Heart left ventricle (tissue), 16 donors: ENCODE results near the gene LAMC3. TPM values are rescaled to one million over a fixed set of nuclear protein-coding genes. Genes with fewer than 3 reads are reported as not detected.

Experiments used
- ATAC-seq, 4 donors: fragments of 200-7000 bp; cut with Tn5 transposase; one replicate each; pipeline ENCODE4 v1.9.1; 2020 to 2022; ENCODE audit warnings: moderate library complexity in 4 of 4, mild to moderate bottlenecking in 3 of 4, moderate number of reproducible peaks in 1 of 4
- DNase-seq, 5 donors: peaks; one replicate each; pipeline ENCODE4 v3.0.0-alpha.2; 2020
- H3K27ac ChIP-seq, 12 donors: fragments of 200-600 bp; sonication (generic) in 4 of 12; one replicate each; pipeline versions ENCODE4 v1.5.0 to v1.8.0; 2016 to 2022; ENCODE audit warnings: mild to moderate bottlenecking in 2 of 12
- H3K27me3 ChIP-seq, 9 donors: fragments of 200-600 bp; sonication (generic) in 2 of 9; one replicate each; pipeline versions ENCODE4 v1.5.1 to v1.8.0; 2016 to 2022; ENCODE audit warnings: mild to moderate bottlenecking in 3 of 9
- H3K36me3 ChIP-seq, 9 donors: fragments of 200-600 bp; sonication (generic) in 2 of 9; one replicate each; pipeline versions ENCODE4 v1.5.0 to v1.8.0; 2018 to 2022; ENCODE audit warnings: mild to moderate bottlenecking in 2 of 9
- H3K4me1 ChIP-seq, 12 donors: fragments of 200-600 bp; sonication (generic) in 4 of 12; one replicate each; pipeline versions ENCODE4 v1.5.0 to v1.8.0; 2016 to 2022; ENCODE audit warnings: mild to moderate bottlenecking in 3 of 12
- H3K4me3 ChIP-seq, 12 donors: fragments of 200-600 bp; sonication (generic) in 4 of 12; one replicate each; pipeline versions ENCODE4 v1.5.0 to v1.8.0; 2017 to 2022; ENCODE audit warnings: mild to moderate bottlenecking in 9 of 12, moderate library complexity in 4 of 12
- H3K9me3 ChIP-seq, 12 donors: fragments of 200-600 bp; sonication (generic) in 4 of 12; one replicate each; pipeline versions ENCODE4 v1.5.0 to v1.8.0; 2016 to 2022; ENCODE audit warnings: mild to moderate bottlenecking in 1 of 12
- POLR2A ChIP-seq, 2 donors: fragments of 450-650 bp; IDR thresholded peaks; one replicate each; pipeline ENCODE4 v1.6.1; 2017; ENCODE audit warnings: antibody characterized with exemption in 2 of 2, mild to moderate bottlenecking in 2 of 2, moderate library complexity in 2 of 2
- WGBS, 4 donors: extraction: QIAGEN DNeasy Blood & Tissue Kit in 2 of 4; methylation state at CpG; one replicate each; pipeline versions ENCODE4 v1.1.5 to v1.1.7; 2013 to 2018; 5-methylcytosine and 5-hydroxymethylcytosine counted together
- intact Hi-C, 10 donors: fragments of 100-400 bp; cut with DNase I; formaldehyde crosslinking; loops; one replicate each; pipeline versions ENCODE4 v1.11.1 to v1.14.2; 2022
- polyA plus RNA-seq, 2 donors: library from polyadenylated mRNA; stranded (reverse); fragments of 200-250 nt; gene quantifications; one replicate each; pipeline ENCODE4 v1.2.3, GENCODE V29; 2013
- total RNA-seq, 9 donors: library from RNA; depleted of rRNA in 2 of 9; stranded (reverse); fragments of >200 nt in 2 of 9; fragmentation: NEBNext Ultra II Directional in 3 of 9; extraction: Animal tissue kit (Norgen Biotek cat#: 25700) in 3 of 9; gene quantifications; one replicate each; pipeline versions ENCODE4 v1.1.0 to v1.2.4, GENCODE V29; 2016 to 2023
- TF ChIP-seq, protein P1 (sequence below), 12 donors: fragments of 200-600 bp; sonication (generic) in 4 of 12; IDR thresholded peaks; one replicate each; pipeline versions ENCODE4 v1.5.0 to v1.8.0; 2018 to 2022; ENCODE audit warnings: antibody characterized with exemption in 12 of 12, mild to moderate bottlenecking in 5 of 12
- donor health status: ischemic (EF 13 %, LVEDD 7.1; RV severe dilation, severe dysfunction).
- donor health status: healthy with polysubstance abuse.
- donor health status: DM: no; HTN: yes; CAD: no.
- donor health status: DM: no; HTN: no; CAD: no.
- donor health status: ischemic (EF 25% LVEDD 6.9; RV normal size, moderate dysfunction).
- donor health status: ischemic (EF 25% LVEDD 5.7; RV mildly dilated, moderate dysfunction).
- donor health status: healthy.
- donor health status: DM: yes; HTN: yes; CAD: no.
- donor health status: ischemic (EF 35%, LVEDD 5.7; RV mildly dilated, moderate dysfunction).
- donor health status: nonischemic (EF 11% LVEDD 7.7; RV severe dilation, severe dysfunction).
- donor health status: DM: yes; HTN: yes; CAD: no.
- donor health status: PGD.
- donor health status: ischemic (EF 29% LVEDD 5.4; RV normal size, mild dysfunction).
- donor health status: nonischemic (EF 23%, LVEDD 6.1; RV moderate dilation, normal function).

LAMC3 gene
- total and polyA plus RNA-seq, 11 donors: 0.11 to 1.8 (median 0.67) TPM

DNA sequence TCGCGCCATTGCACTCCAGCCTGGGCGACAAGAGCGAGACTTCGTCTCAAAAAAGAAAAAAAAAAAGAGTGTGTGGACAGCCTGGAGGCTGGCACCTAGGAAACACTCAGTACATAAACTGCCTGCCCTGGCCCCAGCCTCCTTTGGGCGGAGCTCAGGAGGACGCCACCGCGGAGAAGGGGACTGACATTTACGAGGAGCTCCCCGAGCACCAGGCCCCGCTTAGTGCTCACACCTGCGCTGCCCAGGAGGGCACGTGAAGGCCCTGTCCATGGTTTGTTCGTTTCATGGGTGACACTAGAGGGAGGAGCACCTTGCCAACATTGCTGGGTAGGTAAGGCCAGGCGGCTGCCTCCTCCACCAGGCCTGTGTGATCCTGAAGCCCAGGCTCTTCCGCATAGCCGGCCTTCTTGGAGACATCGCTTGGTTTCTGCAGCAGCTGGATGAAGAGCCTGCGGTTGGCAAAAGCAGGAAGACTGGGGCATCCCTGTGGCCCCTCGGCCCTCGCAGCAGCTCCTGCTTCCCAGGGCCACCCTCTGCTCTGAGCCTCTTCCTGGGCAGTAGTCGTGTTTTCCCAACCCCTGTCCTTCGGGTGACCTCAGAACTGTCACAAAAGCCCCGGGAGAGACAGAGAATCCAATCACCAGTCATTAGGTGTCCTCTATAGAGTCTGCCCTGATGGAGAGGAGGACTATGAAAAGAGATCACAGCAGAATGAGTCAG lies 26.2 kb upstream of the LAMC3 start:
- Histone ChIP-seq H3K4me1 (peaks cover 0 to 2% (median 0%) of the 10 kb centered on the region in 12 donors), H3K4me3 (no peak overlapping the region), H3K9me3 (no peaks in the 10 kb centered on the region), H3K27ac (no peak overlapping the region), H3K36me3 (no peaks in the 10 kb centered on the region), H3K27me3 (peaks cover 0 to 14% (median 0%) of the 10 kb centered on the region in 9 donors)
- 77 to 86% (median 84%) methylated on average over 23 to 25 of the region's 25 CpGs for WGBS, 4 donors
- TF ChIP-seq, protein P1, sequence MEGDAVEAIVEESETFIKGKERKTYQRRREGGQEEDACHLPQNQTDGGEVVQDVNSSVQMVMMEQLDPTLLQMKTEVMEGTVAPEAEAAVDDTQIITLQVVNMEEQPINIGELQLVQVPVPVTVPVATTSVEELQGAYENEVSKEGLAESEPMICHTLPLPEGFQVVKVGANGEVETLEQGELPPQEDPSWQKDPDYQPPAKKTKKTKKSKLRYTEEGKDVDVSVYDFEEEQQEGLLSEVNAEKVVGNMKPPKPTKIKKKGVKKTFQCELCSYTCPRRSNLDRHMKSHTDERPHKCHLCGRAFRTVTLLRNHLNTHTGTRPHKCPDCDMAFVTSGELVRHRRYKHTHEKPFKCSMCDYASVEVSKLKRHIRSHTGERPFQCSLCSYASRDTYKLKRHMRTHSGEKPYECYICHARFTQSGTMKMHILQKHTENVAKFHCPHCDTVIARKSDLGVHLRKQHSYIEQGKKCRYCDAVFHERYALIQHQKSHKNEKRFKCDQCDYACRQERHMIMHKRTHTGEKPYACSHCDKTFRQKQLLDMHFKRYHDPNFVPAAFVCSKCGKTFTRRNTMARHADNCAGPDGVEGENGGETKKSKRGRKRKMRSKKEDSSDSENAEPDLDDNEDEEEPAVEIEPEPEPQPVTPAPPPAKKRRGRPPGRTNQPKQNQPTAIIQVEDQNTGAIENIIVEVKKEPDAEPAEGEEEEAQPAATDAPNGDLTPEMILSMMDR (IDR thresholded peaks at IDR 0.05): no peak
- no peak for TF ChIP-seq POLR2A (IDR thresholded peaks at IDR 0.05)
- intact Hi-C loops: no loop called here
- DNase-seq (no peak), ATAC-seq (no peak)

DNA sequence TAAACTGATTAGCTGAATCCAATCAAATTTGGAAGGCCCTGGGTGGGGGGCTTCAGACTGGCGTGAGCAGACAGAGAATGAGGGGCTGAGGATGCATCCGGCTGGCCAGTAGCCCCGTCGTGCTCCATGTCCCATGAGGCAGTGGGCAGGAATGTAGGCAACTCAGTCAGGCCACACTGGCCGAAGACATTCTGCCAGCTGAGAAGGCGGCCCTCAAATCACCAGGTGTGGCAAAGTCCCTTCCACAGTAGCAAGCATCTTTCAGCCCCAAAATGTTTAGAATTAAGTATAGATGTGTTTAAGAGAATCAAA lies 25.7 kb upstream of the LAMC3 start:
- ATAC-seq (no peak), DNase-seq (no peak)
- H3K27me3 ChIP-seq: peaks cover 0 to 14% (median 0%) of the 10 kb centered on the region in 9 donors
- intact Hi-C loops: no loop called here
- H3K36me3 ChIP-seq: no peaks in the 10 kb centered on the region
- no peak overlapping the region for H3K27ac ChIP-seq
- no peak for TF ChIP-seq POLR2A (IDR thresholded peaks at IDR 0.05)
- TF ChIP-seq, protein P1 (IDR thresholded peaks at IDR 0.05): no peak
- H3K4me3 ChIP-seq: no peak overlapping the region
- 76 to 86% (median 81%) methylated on average over 6 of the region's 6 CpGs for WGBS, 4 donors
- no peaks in the 10 kb centered on the region for H3K9me3 ChIP-seq
- H3K4me1 ChIP-seq: no peaks in the 10 kb centered on the region

DNA sequence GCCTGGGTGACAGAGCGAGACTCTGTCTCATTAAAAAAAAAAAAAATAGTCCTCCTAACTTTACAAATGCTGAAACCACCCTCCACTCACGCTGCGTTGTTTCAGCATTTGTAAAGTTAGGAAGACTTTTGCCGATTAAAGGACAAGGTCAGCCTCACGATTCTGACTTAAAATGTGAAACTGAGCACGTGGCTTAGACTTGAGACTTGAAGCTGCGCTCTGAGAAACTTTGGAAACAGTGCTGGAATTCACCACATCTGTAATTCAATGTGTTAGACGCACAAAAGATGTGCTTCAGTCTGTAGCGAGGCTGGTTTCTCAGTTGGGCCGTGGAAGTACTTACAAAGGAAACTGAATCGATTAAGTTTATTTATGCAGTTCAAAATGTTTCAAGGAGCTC lies 25.0 kb upstream of the LAMC3 start:
- no peak for TF ChIP-seq POLR2A (IDR thresholded peaks at IDR 0.05)
- TF ChIP-seq, protein P1 (IDR thresholded peaks at IDR 0.05): no peak
- Histone ChIP-seq H3K4me1 (no peaks in the 10 kb centered on the region), H3K36me3 (no peaks in the 10 kb centered on the region), H3K27me3 (peaks cover 0 to 14% (median 0%) of the 10 kb centered on the region in 9 donors), H3K4me3 (no peak overlapping the region), H3K9me3 (no peaks in the 10 kb centered on the region), H3K27ac (no peak overlapping the region)
- DNase-seq (no peak), ATAC-seq (no peak)
- intact Hi-C loops: no loop called here
- 86 to 92% (median 87%) methylated on average over 11 of the region's 11 CpGs for WGBS, 4 donors

DNA sequence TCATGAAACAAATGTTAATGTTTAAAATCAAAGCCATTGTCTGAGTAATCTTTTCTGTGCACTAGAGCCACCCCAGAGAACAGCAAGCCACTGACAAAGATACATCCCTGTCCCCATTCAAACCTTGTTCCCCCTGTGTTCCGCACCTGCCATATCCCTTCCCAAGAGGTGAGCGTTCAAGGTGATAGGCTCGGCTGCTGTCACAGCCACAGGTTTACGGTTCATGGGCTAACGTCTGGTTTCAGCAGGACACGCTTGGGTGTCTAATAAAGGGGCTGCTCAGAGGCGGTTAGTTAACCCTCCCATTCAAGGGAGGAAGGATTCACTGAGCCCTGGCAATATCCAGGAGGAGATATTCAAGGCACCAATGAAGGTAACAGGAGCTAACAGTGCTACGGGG lies 24.5 kb upstream of the LAMC3 start:
- no peak for DNase-seq
- 83 to 96% (median 91%) methylated on average over 8 of the region's 8 CpGs for WGBS, 4 donors
- no peak overlapping the region for H3K4me3 ChIP-seq
- H3K4me1 ChIP-seq: no peaks in the 10 kb centered on the region
- peaks cover 0 to 14% (median 0%) of the 10 kb centered on the region in 9 donors for H3K27me3 ChIP-seq
- no peak overlapping the region for H3K27ac ChIP-seq
- no peaks in the 10 kb centered on the region for H3K9me3 ChIP-seq
- ATAC-seq: no peak
- TF ChIP-seq POLR2A (IDR thresholded peaks at IDR 0.05): no peak
- TF ChIP-seq, protein P1 (IDR thresholded peaks at IDR 0.05): no peak
- intact Hi-C loops: no loop called here
- H3K36me3 ChIP-seq: no peaks in the 10 kb centered on the region
